K562 (cell line): ENCODE results near the gene STMN3. TPM values are rescaled to one million over a fixed set of nuclear protein-coding genes. Genes with fewer than 3 reads are reported as not detected.
"Not testable (repeated sequence)": the region's sequence is repeated elsewhere in the genome, so short reads cannot be mapped to it uniquely, and the experiment has no call there.

ENCODE experiments used
- ATAC-seq: fragments of 200-7000 bp; cut with Tn5 transposase; 3 replicates; pipeline ENCODE4 v1.9.1; 2020; ENCODE audit warnings: moderate library complexity
- BruUV-seq: library from RNA; stranded (reverse); fragments of 400-500 nt; replicated peaks from 2 replicates; lab custom pipeline; 2021; lab: Mats Ljungman, UMichigan
- CTCF ChIA-PET: fragments of 300-600 bp; formaldehyde crosslinking; extraction: SDS; loops from one replicate; lab custom pipeline; 2021; ENCODE audit warnings: low intra/inter-chr PET ratio; lab: Yijun Ruan, JAX
- POLR2A ChIA-PET: fragments of 300-600, 350-650 bp; sonication (Branson Sonifier 250); formaldehyde crosslinking; extraction: SDS; loops from one replicate; lab custom pipeline; 2021; ENCODE audit warnings: antibody characterized with exemption, inconsistent platforms; lab: Yijun Ruan, JAX
- DNase-seq, 4 experiments: peaks; one replicate each; pipeline versions ENCODE4 v3.0.0 to v3.0.0-alpha.2; 2011 to 2018; ENCODE audit warnings: low spot score in 3 of 4, mixed read lengths in 3 of 4; ENCODE audit errors: extremely low read depth in 1 of 4
- FAIRE-seq: peaks from 2 replicates; lab custom pipeline; 2011; peaks lifted over from hg19 to GRCh38; lab: Jason Lieb, UNC
- H2AFZ ChIP-seq: 2 replicates; pipeline ENCODE4 v1.6.0; 2011; ENCODE audit warnings: low read depth, low read length, control low read depth, inconsistent platforms
- H3K27ac ChIP-seq: fragments of 200-600 bp; 3 replicates; pipeline ENCODE4 v1.8.0; 2011; ENCODE audit warnings: low read depth, mild to moderate bottlenecking, control low read depth, inconsistent platforms, low read length, moderate library complexity, mixed read lengths; ENCODE audit errors: extremely low read depth
- H3K27me3 ChIP-seq, 2 experiments: fragments of 300-600 bp in 1 of 2; 2 replicates in 1 of 2; 3 replicates in 1 of 2; pipeline versions ENCODE4 v1.6.0 to v1.8.0; 2011; ENCODE audit warnings: inconsistent platforms in 2 of 2, low read length in 2 of 2, mild to moderate bottlenecking in 1 of 2, mixed read lengths in 1 of 2, moderate library complexity in 1 of 2; ENCODE audit not compliant: control insufficient read depth in 2 of 2, insufficient read depth in 2 of 2
- H3K36me3 ChIP-seq: fragments of 300-600 bp; 3 replicates; pipeline ENCODE4 v1.8.0; 2011; ENCODE audit warnings: mild to moderate bottlenecking, low read length, inconsistent platforms; ENCODE audit not compliant: control insufficient read depth, insufficient read depth
- H3K4me1 ChIP-seq, 2 experiments: fragments of 200-600 bp in 1 of 2; replicated peaks in 1 of 2; 2 replicates in 1 of 2; 3 replicates in 1 of 2; pipeline versions ENCODE4 v1.5.1 to v1.8.0; 2011; ENCODE audit warnings: inconsistent platforms in 2 of 2, low read length in 2 of 2, mild to moderate bottlenecking in 1 of 2, mixed read lengths in 1 of 2, moderate library complexity in 1 of 2; ENCODE audit not compliant: control insufficient read depth in 2 of 2, insufficient read depth in 2 of 2
- H3K4me2 ChIP-seq: 2 replicates; pipeline ENCODE4 v1.6.1; 2011; ENCODE audit warnings: low read length, control low read depth, inconsistent platforms, mixed read lengths; ENCODE audit not compliant: insufficient read depth
- H3K4me3 ChIP-seq: fragments of 200-600 bp; sonication (generic), shearing (Covaris generic); 2 replicates; pipeline ENCODE4 v1.5.1; 2016; ENCODE audit warnings: control low read depth, inconsistent platforms
- H3K79me2 ChIP-seq: fragments of 200-600 bp; 3 replicates; pipeline ENCODE4 v1.8.0; 2011; ENCODE audit warnings: low read length, inconsistent platforms; ENCODE audit not compliant: control insufficient read depth, insufficient read depth
- H3K9ac ChIP-seq, 2 experiments: 2 replicates each; pipeline versions ENCODE4 v1.6.0 to v1.6.1; 2011; ENCODE audit warnings: low read depth in 2 of 2, low read length in 2 of 2, control low read depth in 1 of 2, inconsistent platforms in 1 of 2, mild to moderate bottlenecking in 1 of 2, mixed read lengths in 1 of 2; ENCODE audit not compliant: insufficient read depth in 1 of 2
- H3K9me1 ChIP-seq: one replicate; pipeline ENCODE4 v1.6.0; 2011; ENCODE audit warnings: inconsistent platforms, mild to moderate bottlenecking, low read length, moderate library complexity; ENCODE audit not compliant: control insufficient read depth, insufficient read depth
- H3K9me3 ChIP-seq: replicated peaks from 2 replicates; pipeline ENCODE4 v1.5.1; 2011; ENCODE audit warnings: low read depth, low read length, inconsistent platforms; ENCODE audit not compliant: control insufficient read depth, insufficient read depth
- H4K20me1 ChIP-seq: replicated peaks from 2 replicates; pipeline ENCODE4 v1.6.1; 2011; ENCODE audit warnings: low read length, inconsistent platforms, mixed read lengths; ENCODE audit not compliant: control insufficient read depth, insufficient read depth
- ETS2 ChIP-seq: IDR thresholded peaks from 2 replicates; pipeline ENCODE4 v1.6.1; 2016; ENCODE audit warnings: borderline replicate concordance, missing genetic modification characterization, mild to moderate bottlenecking, moderate library complexity, missing compliant biosample characterization; ENCODE audit not compliant: poor library complexity, severe bottlenecking
- GTF2A2 ChIP-seq: IDR thresholded peaks from 2 replicates; pipeline ENCODE4 v1.6.1; 2016; ENCODE audit warnings: mild to moderate bottlenecking, missing genetic modification characterization, missing compliant biosample characterization
- WGBS: fragments of 100-300 bp; shearing (Covaris generic); methylation state at CpG from one replicate; pipeline ENCODE4 v1.1.6; 2016; ENCODE audit warnings: low coverage, mixed read lengths; ENCODE audit not compliant: insufficient coverage; ENCODE audit errors: missing lambda C conversion rate; 5-methylcytosine and 5-hydroxymethylcytosine counted together
- in situ Hi-C: fragments of 300-500 bp; cut with MboI; formaldehyde crosslinking; loops from 4 replicates; pipeline ENCODE4 v1.15.0; 2018; ENCODE audit warnings: inconsistent platforms, mixed read lengths
- intact Hi-C: fragments of 100-400 bp; cut with micrococcal nuclease; formaldehyde crosslinking; loops from 2 replicates; pipeline ENCODE4 v1.14.2; 2022
- polyA plus RNA-seq, 8 experiments: library from polyadenylated mRNA; depleted of rRNA in 4 of 8; stranded (reverse) in 5 of 8; unstranded in 3 of 8; fragments of >200 nt; fragmentation: Nextera tagmentation in 2 of 8; fragmentation: Illumina TruSeq in 1 of 8; extraction: Ambion mirVana in 2 of 8; extraction: Trizol in 1 of 8; gene quantifications; 2 replicates each; pipeline versions ENCODE4 v1.2.1 to v1.2.3, GENCODE V29; 2011 to 2014; ENCODE audit warnings: inconsistent platforms in 1 of 8, missing spikeins in 1 of 8
- total RNA-seq, 7 experiments: library from RNA; depleted of rRNA in 6 of 7; stranded (reverse); fragments of >200 nt in 6 of 7; fragmentation: Illumina TruSeq in 2 of 7; extraction: Trizol in 2 of 7; gene quantifications; 2 replicates each; pipeline versions ENCODE4 v1.2.1 to v1.2.3, GENCODE V29; 2011 to 2021; ENCODE audit warnings: low replicate concordance in 1 of 7
- TF ChIP-seq, protein P1 (sequence below): fragments of 450-650 bp; IDR thresholded peaks from 2 replicates; pipeline ENCODE4 v1.6.1; 2014; ENCODE audit warnings: low read depth, mild to moderate bottlenecking, moderate library complexity, borderline replicate concordance
- TF ChIP-seq, protein P2 (sequence below): sonication (generic); formaldehyde crosslinking; IDR thresholded peaks from 2 replicates; pipeline ENCODE4 v1.8.0; 2022; ENCODE audit warnings: mild to moderate bottlenecking, missing genetic modification reagents, borderline replicate concordance

Gene STMN3
- total and polyA plus RNA-seq, 9 of the 15 experiments (the other 6 are each of a cell fraction or from before 2014, with no cell fraction given) = 0.70 to 65.6 (median 29.4) TPM

DNA sequence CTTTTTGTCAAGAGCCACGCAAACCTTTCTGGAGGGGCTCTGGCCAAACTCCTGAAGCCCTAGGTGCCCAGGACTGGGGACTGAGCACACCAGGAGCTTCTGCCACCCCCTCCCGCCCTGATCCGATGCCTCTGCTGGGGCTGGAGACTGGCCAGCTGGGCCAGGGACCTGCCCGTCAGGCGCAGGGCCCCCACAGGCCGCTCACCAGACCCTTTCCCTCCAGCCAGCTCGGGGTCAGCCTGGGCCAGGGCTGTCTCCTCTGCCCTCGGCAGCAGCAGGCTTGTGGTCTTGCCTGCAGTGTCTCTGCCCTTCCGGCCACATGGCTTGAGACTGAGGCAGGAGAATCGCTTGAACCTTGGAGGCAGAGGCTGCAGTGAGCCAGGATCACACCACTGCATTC, 19.4 kb upstream of the STMN3 start (continued):
- TF ChIP-seq, protein P1, sequence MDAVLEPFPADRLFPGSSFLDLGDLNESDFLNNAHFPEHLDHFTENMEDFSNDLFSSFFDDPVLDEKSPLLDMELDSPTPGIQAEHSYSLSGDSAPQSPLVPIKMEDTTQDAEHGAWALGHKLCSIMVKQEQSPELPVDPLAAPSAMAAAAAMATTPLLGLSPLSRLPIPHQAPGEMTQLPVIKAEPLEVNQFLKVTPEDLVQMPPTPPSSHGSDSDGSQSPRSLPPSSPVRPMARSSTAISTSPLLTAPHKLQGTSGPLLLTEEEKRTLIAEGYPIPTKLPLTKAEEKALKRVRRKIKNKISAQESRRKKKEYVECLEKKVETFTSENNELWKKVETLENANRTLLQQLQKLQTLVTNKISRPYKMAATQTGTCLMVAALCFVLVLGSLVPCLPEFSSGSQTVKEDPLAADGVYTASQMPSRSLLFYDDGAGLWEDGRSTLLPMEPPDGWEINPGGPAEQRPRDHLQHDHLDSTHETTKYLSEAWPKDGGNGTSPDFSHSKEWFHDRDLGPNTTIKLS = no peak
- TF ChIP-seq GTF2A2 (tag) = no peak
- TF ChIP-seq, protein P2, sequence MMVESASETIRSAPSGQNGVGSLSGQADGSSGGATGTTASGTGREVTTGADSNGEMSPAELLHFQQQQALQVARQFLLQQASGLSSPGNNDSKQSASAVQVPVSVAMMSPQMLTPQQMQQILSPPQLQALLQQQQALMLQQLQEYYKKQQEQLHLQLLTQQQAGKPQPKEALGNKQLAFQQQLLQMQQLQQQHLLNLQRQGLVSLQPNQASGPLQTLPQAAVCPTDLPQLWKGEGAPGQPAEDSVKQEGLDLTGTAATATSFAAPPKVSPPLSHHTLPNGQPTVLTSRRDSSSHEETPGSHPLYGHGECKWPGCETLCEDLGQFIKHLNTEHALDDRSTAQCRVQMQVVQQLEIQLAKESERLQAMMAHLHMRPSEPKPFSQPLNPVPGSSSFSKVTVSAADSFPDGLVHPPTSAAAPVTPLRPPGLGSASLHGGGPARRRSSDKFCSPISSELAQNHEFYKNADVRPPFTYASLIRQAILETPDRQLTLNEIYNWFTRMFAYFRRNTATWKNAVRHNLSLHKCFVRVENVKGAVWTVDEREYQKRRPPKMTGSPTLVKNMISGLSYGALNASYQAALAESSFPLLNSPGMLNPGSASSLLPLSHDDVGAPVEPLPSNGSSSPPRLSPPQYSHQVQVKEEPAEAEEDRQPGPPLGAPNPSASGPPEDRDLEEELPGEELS (CRISPR knock-in tag) = no peak
- TF ChIP-seq ETS2 (tag) = no peak
- TF ChIP-seq, all 486 proteins: peak for 0

DNA sequence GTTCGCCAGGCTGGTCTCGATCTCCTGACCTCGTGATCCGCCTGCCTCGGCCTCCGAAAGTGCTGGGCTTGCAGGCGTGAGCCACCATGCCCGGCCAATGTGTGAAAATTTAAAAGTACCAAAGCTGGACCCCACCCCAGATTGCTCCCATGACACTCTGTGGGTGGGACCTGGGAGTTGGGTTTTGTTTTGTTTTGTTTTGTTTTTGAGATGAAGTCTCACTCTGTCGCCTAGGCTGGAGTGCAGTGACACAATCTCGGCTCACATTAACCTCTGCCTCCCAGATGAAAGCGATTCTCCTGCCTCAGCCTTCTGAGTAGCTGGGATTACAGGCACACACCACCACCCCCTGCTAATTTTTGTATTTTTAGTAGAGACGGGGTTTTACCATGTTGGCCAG, 18.5 kb upstream of the STMN3 start:
- in situ Hi-C loops, POLR2A ChIA-PET, H3K4me2 ChIP-seq, H2AFZ ChIP-seq, FAIRE-seq, CTCF ChIA-PET, ATAC-seq, H3K27ac ChIP-seq, H3K9me1 ChIP-seq, H3K4me3 ChIP-seq, H3K9me3 ChIP-seq, H4K20me1 ChIP-seq, H3K27me3 ChIP-seq, BruUV-seq, H3K9ac ChIP-seq, H3K4me1 ChIP-seq, H3K79me2 ChIP-seq, DNase-seq, intact Hi-C loops: not testable (repeated sequence)
- peaks cover 65% of the 10 kb centered on the region; the same call in 2 of the 3 replicates for H3K36me3 ChIP-seq
- 91% methylated on average over 7 of the region's 12 CpGs for WGBS
